SK-N-SH treated with all-trans-retinoic acid at 6 μM for 48 hours (cell line): ENCODE measurements around the gene HDAC10.

ENCODE experiments used
- ATAC-seq: fragments of 200-7000 bp; cut with Tn5 transposase; 3 replicates; pipeline ENCODE4 v1.9.1; 2020; ENCODE audit warnings: mild to moderate bottlenecking, moderate library complexity
- ARNTL ChIP-seq: fragments of 450-650 bp; formaldehyde crosslinking; IDR thresholded peaks from 2 replicates; pipeline ENCODE4 v1.5.0; 2020; ENCODE audit warnings: low read depth, mild to moderate bottlenecking, moderate library complexity, borderline replicate concordance
- BACH2 ChIP-seq: fragments of 250-450 bp; sonication (Bioruptor Pico); IDR thresholded peaks from 2 replicates; pipeline ENCODE4 v1.9.0; 2021; ENCODE audit warnings: mild to moderate bottlenecking, borderline replicate concordance
- ESRRG ChIP-seq: fragments of 250-450 bp; sonication (Bioruptor Pico); IDR thresholded peaks from 2 replicates; pipeline ENCODE4 v1.6.1; 2021; ENCODE audit warnings: mild to moderate bottlenecking
- ISL1 ChIP-seq: fragments of 250-450 bp; sonication (Bioruptor Pico); IDR thresholded peaks from 2 replicates; pipeline ENCODE4 v2.1.2; 2022; ENCODE audit warnings: mild to moderate bottlenecking, moderate library complexity
- OSR1 ChIP-seq: fragments of 250-450 bp; sonication (Bioruptor Pico); IDR thresholded peaks from 2 replicates; pipeline ENCODE4 v1.8.0; 2022; ENCODE audit warnings: moderate library complexity, mild to moderate bottlenecking, inconsistent platforms
- PPARA ChIP-seq: fragments of 250-450 bp; sonication (Bioruptor Pico); IDR thresholded peaks from 2 replicates; pipeline ENCODE4 v1.5.0; 2020; ENCODE audit warnings: mild to moderate bottlenecking, borderline replicate concordance
- RARB ChIP-seq: fragments of 250-450 bp; sonication (Bioruptor Pico); IDR thresholded peaks from 2 replicates; pipeline ENCODE4 v1.8.0; 2021; ENCODE audit warnings: mild to moderate bottlenecking, moderate library complexity
- SNAI2 ChIP-seq: fragments of 250-450 bp; sonication (Bioruptor Pico); IDR thresholded peaks from 2 replicates; pipeline ENCODE4 v1.5.0; 2020; ENCODE audit warnings: mild to moderate bottlenecking, moderate library complexity
- TCF4 ChIP-seq: fragments of 250-450 bp; sonication (Bioruptor Pico); IDR thresholded peaks from 2 replicates; pipeline ENCODE4 v1.8.0; 2021; ENCODE audit warnings: mild to moderate bottlenecking, moderate library complexity, borderline replicate concordance
- ZC3H10 ChIP-seq: fragments of 250-450 bp; sonication (Bioruptor Pico); IDR thresholded peaks from 2 replicates; pipeline ENCODE4 v1.5.1; 2021; ENCODE audit warnings: mild to moderate bottlenecking, moderate library complexity
- ZFP3 ChIP-seq: fragments of 250-450 bp; sonication (Bioruptor Pico); IDR thresholded peaks from 2 replicates; pipeline ENCODE4 v1.5.0; 2020; ENCODE audit warnings: mild to moderate bottlenecking, moderate library complexity
- ZNF565 ChIP-seq: fragments of 450-650 bp; formaldehyde crosslinking; conservative IDR thresholded peaks from 2 replicates; pipeline ENCODE4 v1.5.0; 2020; ENCODE audit warnings: low read depth, mild to moderate bottlenecking, moderate library complexity
- ZNF70 ChIP-seq: fragments of 450-650 bp; formaldehyde crosslinking; IDR thresholded peaks from 2 replicates; pipeline ENCODE4 v1.5.0; 2020; ENCODE audit warnings: mild to moderate bottlenecking, moderate library complexity
- ZNF8 ChIP-seq: fragments of 450-650 bp; formaldehyde crosslinking; IDR thresholded peaks from 2 replicates; pipeline ENCODE4 v1.5.0; 2020; ENCODE audit warnings: mild to moderate bottlenecking, moderate library complexity
- TF ChIP-seq, protein P1 (sequence below): fragments of 250-450 bp; sonication (Bioruptor Pico); IDR thresholded peaks from 2 replicates; pipeline ENCODE4 v1.5.1; 2020; ENCODE audit warnings: low read depth, mild to moderate bottlenecking, moderate library complexity
- TF ChIP-seq, protein P2 (sequence below): fragments of 250-450 bp; sonication (Bioruptor Pico); IDR thresholded peaks from 2 replicates; pipeline ENCODE4 v1.8.0; 2020; ENCODE audit warnings: mild to moderate bottlenecking, moderate library complexity, borderline replicate concordance
- TF ChIP-seq, protein P3 (sequence below): fragments of 250-450 bp; sonication (Bioruptor Pico); IDR thresholded peaks from 2 replicates; pipeline ENCODE4 v1.5.1; 2021; ENCODE audit warnings: mild to moderate bottlenecking, moderate library complexity
- TF ChIP-seq, protein P4 (sequence below): fragments of 250-450 bp; sonication (Bioruptor Pico); IDR thresholded peaks from 2 replicates; pipeline ENCODE4 v1.8.0; 2021; ENCODE audit warnings: low read depth, mild to moderate bottlenecking, moderate library complexity, borderline replicate concordance
- TF ChIP-seq, protein P5 (sequence below): fragments of 250-450 bp; sonication (Bioruptor Pico); IDR thresholded peaks from 2 replicates; pipeline ENCODE4 v1.5.0; 2020; ENCODE audit warnings: mild to moderate bottlenecking, moderate library complexity

The HDAC10 gene

DNA sequence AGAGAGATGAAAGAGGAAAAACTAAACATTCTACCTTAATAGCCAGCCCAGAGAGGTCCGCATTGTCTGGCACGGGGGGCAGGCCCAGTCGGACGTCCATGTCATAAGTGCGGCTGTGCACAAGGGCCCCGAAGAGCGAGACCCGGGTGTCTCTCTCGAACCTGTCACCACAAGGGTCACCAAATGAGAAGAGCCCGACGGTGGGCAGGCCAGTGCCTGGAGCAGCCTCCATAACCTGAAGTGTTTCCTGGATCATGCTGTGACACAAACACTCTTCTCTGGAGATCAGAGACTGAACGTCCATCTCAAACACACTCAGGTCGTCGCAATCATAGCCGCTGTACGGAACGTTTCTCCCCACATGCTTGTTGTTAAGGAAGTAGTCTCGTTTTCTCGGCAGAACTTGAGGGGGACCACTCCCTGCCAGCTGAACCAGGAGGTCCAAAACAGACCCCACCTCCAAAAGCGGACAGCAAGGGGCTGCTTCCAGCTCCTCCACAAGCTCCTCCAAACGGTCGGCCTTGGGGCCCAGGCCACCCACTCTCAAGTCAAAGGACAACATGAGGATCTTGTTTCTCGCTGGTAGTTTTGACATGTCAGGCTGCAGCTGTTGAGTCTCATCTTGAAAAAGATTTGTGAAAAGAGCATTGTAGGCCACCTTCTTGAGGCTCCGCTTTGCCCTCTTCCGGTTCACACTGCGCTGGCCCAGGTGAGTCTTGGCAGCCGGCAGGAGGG is 7.2 kb downstream of the HDAC10 start (continued):
- TF ChIP-seq, protein P1, sequence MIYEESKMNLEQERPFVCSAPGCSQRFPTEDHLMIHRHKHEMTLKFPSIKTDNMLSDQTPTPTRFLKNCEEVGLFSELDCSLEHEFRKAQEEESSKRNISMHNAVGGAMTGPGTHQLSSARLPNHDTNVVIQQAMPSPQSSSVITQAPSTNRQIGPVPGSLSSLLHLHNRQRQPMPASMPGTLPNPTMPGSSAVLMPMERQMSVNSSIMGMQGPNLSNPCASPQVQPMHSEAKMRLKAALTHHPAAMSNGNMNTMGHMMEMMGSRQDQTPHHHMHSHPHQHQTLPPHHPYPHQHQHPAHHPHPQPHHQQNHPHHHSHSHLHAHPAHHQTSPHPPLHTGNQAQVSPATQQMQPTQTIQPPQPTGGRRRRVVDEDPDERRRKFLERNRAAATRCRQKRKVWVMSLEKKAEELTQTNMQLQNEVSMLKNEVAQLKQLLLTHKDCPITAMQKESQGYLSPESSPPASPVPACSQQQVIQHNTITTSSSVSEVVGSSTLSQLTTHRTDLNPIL = no peak
- no peak for TF ChIP-seq ZNF70
- no peak for TF ChIP-seq SNAI2 (CRISPR knock-in tag)
- TF ChIP-seq ZFP3 (CRISPR knock-in tag) = no peak
- TF ChIP-seq, protein P2, sequence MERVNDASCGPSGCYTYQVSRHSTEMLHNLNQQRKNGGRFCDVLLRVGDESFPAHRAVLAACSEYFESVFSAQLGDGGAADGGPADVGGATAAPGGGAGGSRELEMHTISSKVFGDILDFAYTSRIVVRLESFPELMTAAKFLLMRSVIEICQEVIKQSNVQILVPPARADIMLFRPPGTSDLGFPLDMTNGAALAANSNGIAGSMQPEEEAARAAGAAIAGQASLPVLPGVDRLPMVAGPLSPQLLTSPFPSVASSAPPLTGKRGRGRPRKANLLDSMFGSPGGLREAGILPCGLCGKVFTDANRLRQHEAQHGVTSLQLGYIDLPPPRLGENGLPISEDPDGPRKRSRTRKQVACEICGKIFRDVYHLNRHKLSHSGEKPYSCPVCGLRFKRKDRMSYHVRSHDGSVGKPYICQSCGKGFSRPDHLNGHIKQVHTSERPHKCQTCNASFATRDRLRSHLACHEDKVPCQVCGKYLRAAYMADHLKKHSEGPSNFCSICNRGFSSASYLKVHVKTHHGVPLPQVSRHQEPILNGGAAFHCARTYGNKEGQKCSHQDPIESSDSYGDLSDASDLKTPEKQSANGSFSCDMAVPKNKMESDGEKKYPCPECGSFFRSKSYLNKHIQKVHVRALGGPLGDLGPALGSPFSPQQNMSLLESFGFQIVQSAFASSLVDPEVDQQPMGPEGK (CRISPR knock-in tag) = no peak
- no peak for TF ChIP-seq TCF4 (CRISPR knock-in tag)

DNA sequence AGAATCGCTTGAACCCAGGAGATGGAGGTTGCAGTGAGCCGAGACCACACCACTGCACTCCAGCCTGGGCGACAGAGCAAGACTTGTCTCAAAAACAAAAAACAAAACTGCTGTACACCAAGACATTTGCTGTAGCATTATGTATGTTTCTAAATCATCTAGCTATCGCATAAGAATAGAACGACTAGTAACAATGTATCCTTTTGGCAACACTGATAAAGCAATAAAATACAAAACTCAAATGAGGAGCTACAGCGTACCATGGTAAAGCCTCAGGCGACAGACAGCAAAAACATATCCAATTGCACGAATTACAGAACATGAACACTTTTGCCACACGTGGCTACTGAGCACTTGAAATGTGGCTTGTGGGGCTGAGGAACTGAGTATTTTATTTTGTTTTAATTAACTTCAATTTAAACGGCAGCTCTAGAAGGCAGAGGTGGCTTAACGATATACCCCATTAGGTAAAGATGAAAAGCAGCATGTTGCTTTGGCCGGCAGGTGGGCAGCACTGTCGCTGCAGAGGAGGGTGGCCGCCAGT is 8.6 kb downstream of the HDAC10 start:
- ATAC-seq = no peak
- TF ChIP-seq ZNF565 (CRISPR knock-in tag) = no peak
- TF ChIP-seq, protein P3, sequence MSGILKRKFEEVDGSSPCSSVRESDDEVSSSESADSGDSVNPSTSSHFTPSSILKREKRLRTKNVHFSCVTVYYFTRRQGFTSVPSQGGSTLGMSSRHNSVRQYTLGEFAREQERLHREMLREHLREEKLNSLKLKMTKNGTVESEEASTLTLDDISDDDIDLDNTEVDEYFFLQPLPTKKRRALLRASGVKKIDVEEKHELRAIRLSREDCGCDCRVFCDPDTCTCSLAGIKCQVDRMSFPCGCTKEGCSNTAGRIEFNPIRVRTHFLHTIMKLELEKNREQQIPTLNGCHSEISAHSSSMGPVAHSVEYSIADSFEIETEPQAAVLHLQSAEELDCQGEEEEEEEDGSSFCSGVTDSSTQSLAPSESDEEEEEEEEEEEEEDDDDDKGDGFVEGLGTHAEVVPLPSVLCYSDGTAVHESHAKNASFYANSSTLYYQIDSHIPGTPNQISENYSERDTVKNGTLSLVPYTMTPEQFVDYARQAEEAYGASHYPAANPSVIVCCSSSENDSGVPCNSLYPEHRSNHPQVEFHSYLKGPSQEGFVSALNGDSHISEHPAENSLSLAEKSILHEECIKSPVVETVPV (CRISPR knock-in tag) = no peak
- TF ChIP-seq ARNTL (CRISPR knock-in tag) = no peak
- TF ChIP-seq ZNF8 (CRISPR knock-in tag) = no peak
- TF ChIP-seq, protein P4, sequence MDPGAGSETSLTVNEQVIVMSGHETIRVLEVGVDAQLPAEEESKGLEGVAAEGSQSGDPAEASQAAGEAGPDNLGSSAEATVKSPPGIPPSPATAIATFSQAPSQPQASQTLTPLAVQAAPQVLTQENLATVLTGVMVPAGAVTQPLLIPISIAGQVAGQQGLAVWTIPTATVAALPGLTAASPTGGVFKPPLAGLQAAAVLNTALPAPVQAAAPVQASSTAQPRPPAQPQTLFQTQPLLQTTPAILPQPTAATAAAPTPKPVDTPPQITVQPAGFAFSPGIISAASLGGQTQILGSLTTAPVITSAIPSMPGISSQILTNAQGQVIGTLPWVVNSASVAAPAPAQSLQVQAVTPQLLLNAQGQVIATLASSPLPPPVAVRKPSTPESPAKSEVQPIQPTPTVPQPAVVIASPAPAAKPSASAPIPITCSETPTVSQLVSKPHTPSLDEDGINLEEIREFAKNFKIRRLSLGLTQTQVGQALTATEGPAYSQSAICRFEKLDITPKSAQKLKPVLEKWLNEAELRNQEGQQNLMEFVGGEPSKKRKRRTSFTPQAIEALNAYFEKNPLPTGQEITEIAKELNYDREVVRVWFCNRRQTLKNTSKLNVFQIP (CRISPR knock-in tag) = no peak
- no peak for TF ChIP-seq TCF4 (CRISPR knock-in tag)
- TF ChIP-seq, protein P1 = no peak
- no peak for TF ChIP-seq ESRRG (CRISPR knock-in tag)
- no peak for TF ChIP-seq RARB
- TF ChIP-seq, protein P5, sequence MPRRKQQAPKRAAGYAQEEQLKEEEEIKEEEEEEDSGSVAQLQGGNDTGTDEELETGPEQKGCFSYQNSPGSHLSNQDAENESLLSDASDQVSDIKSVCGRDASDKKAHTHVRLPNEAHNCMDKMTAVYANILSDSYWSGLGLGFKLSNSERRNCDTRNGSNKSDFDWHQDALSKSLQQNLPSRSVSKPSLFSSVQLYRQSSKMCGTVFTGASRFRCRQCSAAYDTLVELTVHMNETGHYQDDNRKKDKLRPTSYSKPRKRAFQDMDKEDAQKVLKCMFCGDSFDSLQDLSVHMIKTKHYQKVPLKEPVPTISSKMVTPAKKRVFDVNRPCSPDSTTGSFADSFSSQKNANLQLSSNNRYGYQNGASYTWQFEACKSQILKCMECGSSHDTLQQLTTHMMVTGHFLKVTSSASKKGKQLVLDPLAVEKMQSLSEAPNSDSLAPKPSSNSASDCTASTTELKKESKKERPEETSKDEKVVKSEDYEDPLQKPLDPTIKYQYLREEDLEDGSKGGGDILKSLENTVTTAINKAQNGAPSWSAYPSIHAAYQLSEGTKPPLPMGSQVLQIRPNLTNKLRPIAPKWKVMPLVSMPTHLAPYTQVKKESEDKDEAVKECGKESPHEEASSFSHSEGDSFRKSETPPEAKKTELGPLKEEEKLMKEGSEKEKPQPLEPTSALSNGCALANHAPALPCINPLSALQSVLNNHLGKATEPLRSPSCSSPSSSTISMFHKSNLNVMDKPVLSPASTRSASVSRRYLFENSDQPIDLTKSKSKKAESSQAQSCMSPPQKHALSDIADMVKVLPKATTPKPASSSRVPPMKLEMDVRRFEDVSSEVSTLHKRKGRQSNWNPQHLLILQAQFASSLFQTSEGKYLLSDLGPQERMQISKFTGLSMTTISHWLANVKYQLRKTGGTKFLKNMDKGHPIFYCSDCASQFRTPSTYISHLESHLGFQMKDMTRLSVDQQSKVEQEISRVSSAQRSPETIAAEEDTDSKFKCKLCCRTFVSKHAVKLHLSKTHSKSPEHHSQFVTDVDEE (CRISPR knock-in tag) = no peak
- TF ChIP-seq ZC3H10 (CRISPR knock-in tag) = no peak
- no peak for TF ChIP-seq ISL1 (CRISPR knock-in tag)
- TF ChIP-seq BACH2 (CRISPR knock-in tag) = no peak
- TF ChIP-seq SNAI2 (CRISPR knock-in tag) = no peak

DNA sequence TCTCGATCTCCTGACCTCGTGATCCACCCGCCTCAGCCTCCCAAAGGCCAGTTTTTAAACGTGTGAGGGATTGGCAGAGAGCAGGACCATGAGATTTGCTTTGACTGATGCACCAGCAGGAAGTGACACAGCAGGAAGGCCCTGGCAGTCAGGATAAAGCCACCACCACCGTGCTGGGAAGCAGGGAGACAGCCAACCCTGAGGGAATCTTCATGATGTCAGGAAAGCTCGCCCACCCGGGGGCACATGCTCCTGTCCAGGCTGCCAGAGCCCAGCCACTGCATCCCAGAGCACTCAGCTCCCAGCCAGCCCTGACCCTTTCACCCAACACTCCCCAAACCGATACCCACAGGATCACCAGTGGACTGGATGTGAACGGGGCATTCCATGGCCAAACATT is 12.3 kb downstream of the HDAC10 start:
- TF ChIP-seq, protein P3 (CRISPR knock-in tag) = no peak
- TF ChIP-seq ESRRG (CRISPR knock-in tag) = no peak
- no peak for TF ChIP-seq ZNF70
- no peak for TF ChIP-seq ISL1 (CRISPR knock-in tag)
- TF ChIP-seq SNAI2 (CRISPR knock-in tag) = no peak
- no peak for TF ChIP-seq RARB
- no peak for TF ChIP-seq TCF4 (CRISPR knock-in tag)
- TF ChIP-seq, protein P2 (CRISPR knock-in tag) = no peak
- TF ChIP-seq ARNTL (CRISPR knock-in tag) = no peak
- TF ChIP-seq ZC3H10 (CRISPR knock-in tag) = no peak
- TF ChIP-seq OSR1 (CRISPR knock-in tag) = no peak
- no peak for TF ChIP-seq PPARA
- no peak for TF ChIP-seq ZFP3 (CRISPR knock-in tag)
- TF ChIP-seq, all 23 proteins: peak for 0

More for the DNA sequence above, 12.3 kb downstream of the HDAC10 start:
- no peak for ATAC-seq
